Neuronal stem cell (in vitro differentiated cells): Measurements from ENCODE around the gene PDCD1.
"Not testable (repeated sequence)": the region's sequence is repeated elsewhere in the genome, so short reads cannot be mapped to it uniquely, and the experiment has no call there.

Experiments used
- DNase-seq: peaks from one replicate; pipeline ENCODE4 v3.0.0-alpha.2; 2013; ENCODE audit warnings: low spot score
- H2AFZ ChIP-seq: one replicate; pipeline ENCODE4 v1.6.1; 2013; ENCODE audit warnings: mild to moderate bottlenecking, low read length, inconsistent platforms
- H2AK5ac ChIP-seq: 2 replicates; pipeline ENCODE4 v1.6.1; 2013; ENCODE audit warnings: low read depth, mild to moderate bottlenecking, inconsistent platforms, low read length, moderate library complexity, mixed read lengths
- H2BK120ac ChIP-seq: 2 replicates; pipeline ENCODE4 v1.6.1; 2013; ENCODE audit warnings: low read depth, mild to moderate bottlenecking, inconsistent platforms, low read length, moderate library complexity, mixed read lengths
- H2BK12ac ChIP-seq: one replicate; pipeline ENCODE4 v1.6.1; 2013; ENCODE audit warnings: low read length, inconsistent platforms
- H2BK15ac ChIP-seq: 2 replicates; pipeline ENCODE4 v1.6.1; 2013; ENCODE audit warnings: mild to moderate bottlenecking, low read length, inconsistent platforms, mixed read lengths
- H2BK5ac ChIP-seq: one replicate; pipeline ENCODE4 v1.6.1; 2013; ENCODE audit warnings: inconsistent platforms, mild to moderate bottlenecking, low read length, moderate library complexity
- H3K14ac ChIP-seq: one replicate; pipeline ENCODE4 v1.6.1; 2013; ENCODE audit warnings: low read length, inconsistent platforms
- H3K18ac ChIP-seq: 2 replicates; pipeline ENCODE4 v1.6.1; 2013; ENCODE audit warnings: low read length, inconsistent platforms
- H3K23ac ChIP-seq: 2 replicates; pipeline ENCODE4 v1.6.1; 2013; ENCODE audit warnings: low read depth, mild to moderate bottlenecking, mixed read lengths, low read length, inconsistent platforms; ENCODE audit not compliant: poor library complexity
- H3K27ac ChIP-seq: replicated peaks from 3 replicates; pipeline ENCODE4 v1.5.1; 2013; ENCODE audit warnings: low read length, inconsistent platforms
- H3K27me3 ChIP-seq, 3 experiments: 2 replicates each; pipeline ENCODE4 v1.6.1; 2013; ENCODE audit warnings: low read length in 3 of 3, mild to moderate bottlenecking in 2 of 3, inconsistent platforms in 1 of 3, low read depth in 1 of 3, mixed read lengths in 1 of 3, moderate library complexity in 1 of 3; ENCODE audit not compliant: control insufficient read depth in 3 of 3, insufficient read depth in 3 of 3
- H3K36me3 ChIP-seq, 2 donors: replicated peaks in 1 of 2; 2 replicates each; pipeline ENCODE4 v1.6.1; 2013; ENCODE audit warnings: low read length in 2 of 2; ENCODE audit not compliant: control insufficient read depth in 2 of 2, insufficient read depth in 2 of 2
- H3K4ac ChIP-seq: 2 replicates; pipeline ENCODE4 v1.6.1; 2013; ENCODE audit warnings: inconsistent platforms, mild to moderate bottlenecking, low read length, moderate library complexity
- H3K4me1 ChIP-seq, 2 donors: 1 replicate in 1 of 2; 2 replicates in 1 of 2; pipeline ENCODE4 v1.6.1; 2013; ENCODE audit warnings: low read length in 2 of 2, low read depth in 1 of 2; ENCODE audit not compliant: control insufficient read depth in 2 of 2, insufficient read depth in 1 of 2
- H3K4me2 ChIP-seq: one replicate; pipeline ENCODE4 v1.6.1; 2013; ENCODE audit warnings: mild to moderate bottlenecking, low read length, inconsistent platforms; ENCODE audit not compliant: insufficient read depth, poor library complexity, severe bottlenecking
- H3K4me3 ChIP-seq, 2 donors: 2 replicates each; pipeline ENCODE4 v1.5.1; 2013; ENCODE audit warnings: low read length in 2 of 2, mild to moderate bottlenecking in 2 of 2, inconsistent platforms in 1 of 2, moderate library complexity in 1 of 2
- H3K79me1 ChIP-seq: one replicate; pipeline ENCODE4 v1.6.1; 2013; ENCODE audit warnings: low read depth, mild to moderate bottlenecking, inconsistent platforms, low read length, moderate library complexity
- H3K9ac ChIP-seq: one replicate; pipeline ENCODE4 v1.6.1; 2013; ENCODE audit warnings: mild to moderate bottlenecking, low read depth, low read length, inconsistent platforms; ENCODE audit not compliant: poor library complexity
- H3K9me3 ChIP-seq, 2 donors: replicated peaks in 1 of 2; 2 replicates each; pipeline versions ENCODE3 to v1.6.1; 2013; ENCODE audit warnings: low read length in 2 of 2, mild to moderate bottlenecking in 2 of 2, inconsistent platforms in 1 of 2, low read depth in 1 of 2, mixed read lengths in 1 of 2, moderate library complexity in 1 of 2; ENCODE audit not compliant: control insufficient read depth in 2 of 2, insufficient read depth in 1 of 2
- H4K8ac ChIP-seq: one replicate; pipeline ENCODE4 v1.6.1; 2013; ENCODE audit warnings: low read depth, mild to moderate bottlenecking, inconsistent platforms, low read length, moderate library complexity
- H4K91ac ChIP-seq: one replicate; pipeline ENCODE4 v1.6.1; 2013; ENCODE audit warnings: low read length, low read depth, mild to moderate bottlenecking, inconsistent platforms; ENCODE audit not compliant: poor library complexity
- WGBS, 2 donors: extraction: QIAGEN DNeasy Blood & Tissue Kit; methylation state at CpG; one replicate each; pipeline ENCODE4 v1.1.7; 2013; ENCODE audit warnings: missing lambda C conversion rate in 2 of 2, mixed read lengths in 1 of 2; ENCODE audit not compliant: insufficient read length in 2 of 2, insufficient replicate concordance in 1 of 2; ENCODE audit errors: extremely low coverage in 2 of 2; 5-methylcytosine and 5-hydroxymethylcytosine counted together

The PDCD1 gene

GRCh38 chr2:241875754-241876527, 17.2 kb upstream of the PDCD1 start:
- not testable (repeated sequence) for H3K27me3 ChIP-seq, H2BK120ac ChIP-seq, H4K91ac ChIP-seq, H3K79me1 ChIP-seq, H3K9ac ChIP-seq, H3K14ac ChIP-seq, H2AK5ac ChIP-seq, H3K27ac ChIP-seq, H3K4ac ChIP-seq, H4K8ac ChIP-seq, H3K9me3 ChIP-seq, H2BK12ac ChIP-seq, H3K4me2 ChIP-seq, DNase-seq, H3K4me1 ChIP-seq, H3K4me3 ChIP-seq, H3K23ac ChIP-seq, H3K36me3 ChIP-seq, H3K18ac ChIP-seq, H2BK5ac ChIP-seq, H2AFZ ChIP-seq
- WGBS, 2 donors, result no CpG with 5 or more reads among the region's 22 CpGs
- H2BK15ac ChIP-seq, result peak overlapping the region; percentile 21

GRCh38 chr2:241874277-241874925, 15.7 kb upstream of the PDCD1 start:
- no peak overlapping the region for H2BK5ac ChIP-seq
- no peaks in the 10 kb centered on the region for H3K27me3 ChIP-seq
- no peak overlapping the region for H3K14ac ChIP-seq
- H3K36me3 ChIP-seq, result no peaks in the 10 kb centered on the region
- no peak overlapping the region for H3K4ac ChIP-seq
- no peak overlapping the region for H3K23ac ChIP-seq
- no peak overlapping the region for H3K4me3 ChIP-seq
- no peak overlapping the region for H2BK12ac ChIP-seq
- no peak overlapping the region for H3K18ac ChIP-seq
- no peak overlapping the region for H2AK5ac ChIP-seq
- H3K4me2 ChIP-seq, result peak overlapping the region; percentile 18
- H3K9me3 ChIP-seq, result peaks cover 0 to 3% of the 10 kb centered on the region in 2 donors
- H2AFZ ChIP-seq, result no peak overlapping the region
- H4K91ac ChIP-seq, result no peak overlapping the region
- H3K4me1 ChIP-seq, result no peaks in the 10 kb centered on the region
- no peak overlapping the region for H2BK15ac ChIP-seq
- H3K79me1 ChIP-seq, result no peaks in the 10 kb centered on the region
- H3K27ac ChIP-seq, result no peak overlapping the region
- H3K9ac ChIP-seq, result no peak overlapping the region
- no peak for DNase-seq
- no CpG with 5 or more reads among the region's 17 CpGs for WGBS, 2 donors
- no peak overlapping the region for H4K8ac ChIP-seq
- no peak overlapping the region for H2BK120ac ChIP-seq

- WGBS, 2 donors, result no CpG with 5 or more reads among the region's 7 CpGs
- H3K4me3 ChIP-seq, result no peak overlapping the region
- no peak overlapping the region for H3K4me2 ChIP-seq
- no peaks in the 10 kb centered on the region for H3K36me3 ChIP-seq
- no peak overlapping the region for H4K8ac ChIP-seq
- no peak overlapping the region for H2BK15ac ChIP-seq
- no peak overlapping the region for H3K14ac ChIP-seq
- H4K91ac ChIP-seq, result no peak overlapping the region
- H3K4ac ChIP-seq, result no peak overlapping the region
- no peak overlapping the region for H2AK5ac ChIP-seq
- no peak overlapping the region for H2BK120ac ChIP-seq
- no peak overlapping the region for H3K9ac ChIP-seq
- no peak overlapping the region for H2BK5ac ChIP-seq
- H3K79me1 ChIP-seq, result no peaks in the 10 kb centered on the region
- H3K18ac ChIP-seq, result no peak overlapping the region
- H3K23ac ChIP-seq, result no peak overlapping the region
- H3K4me1 ChIP-seq, result no peaks in the 10 kb centered on the region
- DNase-seq, result no peak
- peaks cover 0 to under 1% (median 0%) of the 10 kb centered on the region in 3 experiments for H3K27me3 ChIP-seq
- H2AFZ ChIP-seq, result no peak overlapping the region
- H3K27ac ChIP-seq, result no peak overlapping the region
- no peak overlapping the region for H2BK12ac ChIP-seq
- H3K9me3 ChIP-seq, result peaks cover 0 to 3% of the 10 kb centered on the region in 2 donors
These were observed 15.1 kb upstream of the PDCD1 start for GRCh38 chr2:241873803-241874110.

GRCh38 chr2:241873081-241873802, 14.5 kb upstream of the PDCD1 start:
- Histone ChIP-seq H2BK12ac (no peak overlapping the region), H3K4ac (no peak overlapping the region), H2BK120ac (peak overlapping the region; percentile 72), H4K91ac (no peak overlapping the region), H4K8ac (no peak overlapping the region), H3K18ac (peak overlapping the region; percentile 38), H3K9me3 (peaks cover 0 to 3% of the 10 kb centered on the region in 2 donors), H2AK5ac (no peak overlapping the region), H2BK5ac (no peak overlapping the region), H3K27ac (no peak overlapping the region), H3K36me3 (no peaks in the 10 kb centered on the region), H3K27me3 (peaks cover 0 to 5% (median 0%) of the 10 kb centered on the region in 3 experiments), H3K79me1 (no peaks in the 10 kb centered on the region), H3K4me1 (no peaks in the 10 kb centered on the region), H2BK15ac (no peak overlapping the region), H3K4me3 (no peak overlapping the region), H3K23ac (no peak overlapping the region), H3K14ac (no peak overlapping the region), H2AFZ (no peak overlapping the region), H3K9ac (no peak overlapping the region), H3K4me2 (no peak overlapping the region)
- no peak for DNase-seq
- WGBS, 2 donors, result no CpG with 5 or more reads among the region's 54 CpGs
